ENCODE results near the gene CDKN1A.
"Not testable (repeated sequence)": the region's sequence is repeated elsewhere in the genome, so short reads cannot be mapped to it uniquely, and the experiment has no call there.

Gene CDKN1A

DNA sequence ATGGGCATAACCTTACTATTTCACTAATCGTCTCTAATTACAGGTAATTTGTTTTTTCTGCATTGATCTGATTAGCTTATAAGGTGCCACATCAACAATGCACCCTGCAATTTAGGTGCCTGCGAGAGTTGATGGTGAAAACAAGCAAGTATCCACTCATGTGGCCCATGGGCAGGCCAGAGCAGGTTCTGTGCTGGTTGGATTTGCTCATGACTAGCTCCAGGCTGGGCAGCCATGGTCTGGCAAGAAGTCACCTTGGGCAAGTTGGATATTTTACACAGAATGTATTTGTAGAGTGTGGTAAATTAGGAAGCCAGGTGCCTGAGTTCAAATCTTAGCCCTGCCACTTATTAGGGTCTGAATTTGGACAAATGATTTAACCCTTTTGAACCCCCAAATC, 44.4 kb downstream of the CDKN1A start:
- no peaks in the 10 kb centered on the region for H4K20me1 ChIP-seq (ENCODE audit: insufficient read depth, low read length)
- H3K4me3 ChIP-seq (ENCODE audit: low read length): no peak overlapping the region

DNA sequence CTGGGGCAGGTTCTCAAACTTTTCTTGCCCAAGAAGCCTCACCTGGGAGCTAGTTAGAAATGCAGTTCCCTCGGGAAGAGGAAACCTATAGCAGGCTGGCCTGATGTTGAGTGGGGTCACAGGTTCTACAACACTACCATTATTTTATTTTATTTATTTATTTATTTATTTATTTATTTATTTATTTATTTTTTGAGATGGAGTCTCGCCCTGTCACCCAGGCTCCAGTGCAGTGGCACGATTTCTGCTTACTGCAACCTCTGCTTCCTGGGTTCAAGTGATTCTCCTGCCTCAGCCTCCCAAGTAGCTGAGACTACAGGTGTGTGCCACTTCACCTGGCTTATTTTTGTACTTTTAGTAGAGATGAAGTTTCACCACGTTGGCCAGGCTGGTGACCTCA, 45.5 kb downstream of the CDKN1A start:
- H3K79me2 ChIP-seq (ENCODE audit: low read length); H3K4me3 ChIP-seq (ENCODE audit: low read length); H3K36me3 ChIP-seq (replicated peaks; ENCODE audit: low read depth, low read length); H3K27me3 ChIP-seq (ENCODE audit: low read depth, low read length); H3K27ac ChIP-seq (ENCODE audit: low read length); H4K20me1 ChIP-seq (ENCODE audit: insufficient read depth, low read length); H3K9me3 ChIP-seq (ENCODE audit: insufficient read depth, low read length); H2AFZ ChIP-seq (ENCODE audit: low read depth, low read length); H3K9ac ChIP-seq (ENCODE audit: low read length); H3K4me2 ChIP-seq (ENCODE audit: low read length): not testable (repeated sequence)
- peaks cover 65% of the 10 kb centered on the region for H3K4me1 ChIP-seq (ENCODE audit: low read length)

More for the DNA sequence above, 44.4 kb downstream of the CDKN1A start:
- Histone ChIP-seq H3K27ac (ENCODE audit: low read length) (no peak overlapping the region), H2AFZ (ENCODE audit: low read depth, low read length) (no peak overlapping the region), H3K79me2 (ENCODE audit: low read length) (no peaks in the 10 kb centered on the region), H3K9me3 (ENCODE audit: insufficient read depth, low read length) (no peaks in the 10 kb centered on the region), H3K36me3 (replicated peaks; ENCODE audit: low read depth, low read length) (no peaks in the 10 kb centered on the region), H3K9ac (ENCODE audit: low read length) (no peak overlapping the region), H3K4me1 (ENCODE audit: low read length) (peaks cover 54% of the 10 kb centered on the region), H3K27me3 (ENCODE audit: low read depth, low read length) (no peaks in the 10 kb centered on the region), H3K4me2 (ENCODE audit: low read length) (no peak overlapping the region)
- TF ChIP-seq, protein P1, sequence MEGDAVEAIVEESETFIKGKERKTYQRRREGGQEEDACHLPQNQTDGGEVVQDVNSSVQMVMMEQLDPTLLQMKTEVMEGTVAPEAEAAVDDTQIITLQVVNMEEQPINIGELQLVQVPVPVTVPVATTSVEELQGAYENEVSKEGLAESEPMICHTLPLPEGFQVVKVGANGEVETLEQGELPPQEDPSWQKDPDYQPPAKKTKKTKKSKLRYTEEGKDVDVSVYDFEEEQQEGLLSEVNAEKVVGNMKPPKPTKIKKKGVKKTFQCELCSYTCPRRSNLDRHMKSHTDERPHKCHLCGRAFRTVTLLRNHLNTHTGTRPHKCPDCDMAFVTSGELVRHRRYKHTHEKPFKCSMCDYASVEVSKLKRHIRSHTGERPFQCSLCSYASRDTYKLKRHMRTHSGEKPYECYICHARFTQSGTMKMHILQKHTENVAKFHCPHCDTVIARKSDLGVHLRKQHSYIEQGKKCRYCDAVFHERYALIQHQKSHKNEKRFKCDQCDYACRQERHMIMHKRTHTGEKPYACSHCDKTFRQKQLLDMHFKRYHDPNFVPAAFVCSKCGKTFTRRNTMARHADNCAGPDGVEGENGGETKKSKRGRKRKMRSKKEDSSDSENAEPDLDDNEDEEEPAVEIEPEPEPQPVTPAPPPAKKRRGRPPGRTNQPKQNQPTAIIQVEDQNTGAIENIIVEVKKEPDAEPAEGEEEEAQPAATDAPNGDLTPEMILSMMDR (IDR thresholded peaks at IDR 0.05; ENCODE audit: low read depth, low read length): no peak
- no peak for TF ChIP-seq EZH2phosphoT487 (IDR thresholded peaks at IDR 0.05; ENCODE audit: low read depth)

- peak overlapping the region; percentile 6; the same call in 1 of the 2 replicates for H3K27ac ChIP-seq (ENCODE audit: low read length)
- no peaks in the 10 kb centered on the region for H4K20me1 ChIP-seq (ENCODE audit: insufficient read depth, low read length)
- 0 out of 2 replicates have a peak overlapping the region, but pooled peaks have one; percentile 4 for H2AFZ ChIP-seq (ENCODE audit: low read depth, low read length)
These were observed 46.2 kb downstream of the CDKN1A start for GRCh38 chr6:36724514-36725390.

DNA sequence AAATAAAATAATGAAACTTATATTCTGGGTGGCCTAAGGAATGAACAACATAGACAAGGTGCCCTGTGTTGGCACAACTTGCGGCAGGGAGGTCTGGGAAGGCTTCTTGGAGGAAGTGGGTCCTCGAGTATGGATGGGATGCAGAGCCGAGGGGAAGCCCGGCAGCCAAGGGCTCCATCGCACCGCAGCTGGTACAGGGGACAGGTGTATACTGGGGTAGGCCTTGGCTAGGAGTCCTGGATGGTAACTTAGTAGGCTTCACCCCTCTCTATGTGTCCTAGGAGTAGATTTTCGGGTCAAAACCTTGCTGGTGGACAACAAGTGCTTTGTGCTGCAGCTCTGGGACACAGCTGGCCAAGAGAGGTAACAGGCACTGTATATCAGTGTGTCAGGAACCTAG, 47.1 kb downstream of the CDKN1A start:
- no peak overlapping the region for H3K9ac ChIP-seq (ENCODE audit: low read length)
- H4K20me1 ChIP-seq (ENCODE audit: insufficient read depth, low read length): no peaks in the 10 kb centered on the region
- no peak overlapping the region for H2AFZ ChIP-seq (ENCODE audit: low read depth, low read length)
- no peaks in the 10 kb centered on the region for H3K27me3 ChIP-seq (ENCODE audit: low read depth, low read length)
- TF ChIP-seq EZH2phosphoT487 (IDR thresholded peaks at IDR 0.05; ENCODE audit: low read depth): no peak
- TF ChIP-seq, protein P1 (IDR thresholded peaks at IDR 0.05; ENCODE audit: low read depth, low read length): no peak
- no peaks in the 10 kb centered on the region for H3K79me2 ChIP-seq (ENCODE audit: low read length)
- H3K27ac ChIP-seq (ENCODE audit: low read length): no peak overlapping the region
- H3K9me3 ChIP-seq (ENCODE audit: insufficient read depth, low read length): no peaks in the 10 kb centered on the region
- H3K4me2 ChIP-seq (ENCODE audit: low read length): peak overlapping the region; percentile 68
- no peaks in the 10 kb centered on the region for H3K36me3 ChIP-seq (replicated peaks; ENCODE audit: low read depth, low read length)
- H3K4me1 ChIP-seq (ENCODE audit: low read length): peaks cover 55% of the 10 kb centered on the region
- no peak overlapping the region for H3K4me3 ChIP-seq (ENCODE audit: low read length)

More at GRCh38 chr6:36724514-36725390, 46.2 kb downstream of the CDKN1A start:
- no peaks in the 10 kb centered on the region for H3K27me3 ChIP-seq (ENCODE audit: low read depth, low read length)
- peaks cover 63% of the 10 kb centered on the region for H3K4me1 ChIP-seq (ENCODE audit: low read length)
- H3K9me3 ChIP-seq (ENCODE audit: insufficient read depth, low read length): no peaks in the 10 kb centered on the region
- no peak for TF ChIP-seq EZH2phosphoT487 (IDR thresholded peaks at IDR 0.05; ENCODE audit: low read depth)
- TF ChIP-seq, protein P1 (IDR thresholded peaks at IDR 0.05; ENCODE audit: low read depth, low read length): peak; percentile 82
- H3K9ac ChIP-seq (ENCODE audit: low read length): peak overlapping the region; percentile 11; the same call in 1 of the 2 replicates
- peak overlapping the region; percentile 68 for H3K4me2 ChIP-seq (ENCODE audit: low read length)
- H3K36me3 ChIP-seq (replicated peaks; ENCODE audit: low read depth, low read length): no peaks in the 10 kb centered on the region
- H3K4me3 ChIP-seq (ENCODE audit: low read length): peak overlapping the region; percentile 43
- H3K79me2 ChIP-seq (ENCODE audit: low read length): no peaks in the 10 kb centered on the region

Data from OCI-LY3 (cell line).